ENCODE measurements around the gene GPC6. TPM values are rescaled to one million over a fixed set of nuclear protein-coding genes. Genes with fewer than 3 reads are reported as not detected.

Gene GPC6
- total and polyA plus RNA-seq, 2 donors (not counting 1 experiment from before 2014, with no cell fraction given): not detected

GRCh38 chr13:94006296-94006695 is 779.7 kb downstream of the GPC6 start:
- ChIA-PET CTCF (no interaction called here), POLR2A (no interaction called here)
- TF ChIP-seq, protein P1, sequence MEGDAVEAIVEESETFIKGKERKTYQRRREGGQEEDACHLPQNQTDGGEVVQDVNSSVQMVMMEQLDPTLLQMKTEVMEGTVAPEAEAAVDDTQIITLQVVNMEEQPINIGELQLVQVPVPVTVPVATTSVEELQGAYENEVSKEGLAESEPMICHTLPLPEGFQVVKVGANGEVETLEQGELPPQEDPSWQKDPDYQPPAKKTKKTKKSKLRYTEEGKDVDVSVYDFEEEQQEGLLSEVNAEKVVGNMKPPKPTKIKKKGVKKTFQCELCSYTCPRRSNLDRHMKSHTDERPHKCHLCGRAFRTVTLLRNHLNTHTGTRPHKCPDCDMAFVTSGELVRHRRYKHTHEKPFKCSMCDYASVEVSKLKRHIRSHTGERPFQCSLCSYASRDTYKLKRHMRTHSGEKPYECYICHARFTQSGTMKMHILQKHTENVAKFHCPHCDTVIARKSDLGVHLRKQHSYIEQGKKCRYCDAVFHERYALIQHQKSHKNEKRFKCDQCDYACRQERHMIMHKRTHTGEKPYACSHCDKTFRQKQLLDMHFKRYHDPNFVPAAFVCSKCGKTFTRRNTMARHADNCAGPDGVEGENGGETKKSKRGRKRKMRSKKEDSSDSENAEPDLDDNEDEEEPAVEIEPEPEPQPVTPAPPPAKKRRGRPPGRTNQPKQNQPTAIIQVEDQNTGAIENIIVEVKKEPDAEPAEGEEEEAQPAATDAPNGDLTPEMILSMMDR (IDR thresholded peaks at IDR 0.05): no peak
- no peak for TF ChIP-seq EZH2 (IDR thresholded peaks at IDR 0.05; ENCODE audit: borderline replicate concordance, insufficient read depth, low read depth, low read length, poor library complexity, severe bottlenecking)
- ATAC-seq (ENCODE audit: low read depth) (no peak), DNase-seq (no peak)
- H3K27ac Mint-ChIP-seq: no peak overlapping the region
- Histone ChIP-seq H3K9ac (ENCODE audit: low read length) (no peak overlapping the region), H3K9me3 (ENCODE audit: control extremely low read depth in 1 of 3, control insufficient read depth in 2 of 3, insufficient read depth in 1 of 3, low read length in 2 of 3) (no peaks in the 10 kb centered on the region), H3K27ac (ENCODE audit: low read length in 2 of 2) (no peak overlapping the region), H3K4me3 (ENCODE audit: control extremely low read depth in 1 of 5, extremely low read depth in 1 of 5, insufficient read depth in 1 of 5, low read depth in 2 of 5, low read length in 4 of 5) (no peak overlapping the region), H3K4me2 (replicated peaks; ENCODE audit: low read depth, low read length, poor library complexity, severe bottlenecking) (no peak overlapping the region), H3K36me3 (replicated peaks in 1 of 2; ENCODE audit: control extremely low read depth in 1 of 2, control insufficient read depth in 1 of 2, extremely low read depth in 1 of 2, insufficient read depth in 2 of 2, low read length in 1 of 2) (no peaks in the 10 kb centered on the region), H3K27me3 (replicated peaks in 1 of 4; ENCODE audit: control extremely low read depth in 1 of 4, control insufficient read depth in 3 of 4, insufficient read depth in 4 of 4, low read length in 3 of 4) (no peaks in the 10 kb centered on the region), H3K79me2 (ENCODE audit: control insufficient read depth, insufficient read depth, low read length) (no peaks in the 10 kb centered on the region), H4K20me1 (ENCODE audit: control insufficient read depth, insufficient read depth, low read length, poor library complexity, severe bottlenecking) (no peaks in the 10 kb centered on the region), H2AFZ (ENCODE audit: insufficient read depth, low read depth, low read length, poor library complexity, severe bottlenecking) (no peak overlapping the region), H3K4me1 (ENCODE audit: control insufficient read depth in 2 of 2, insufficient read depth in 2 of 2, low read length in 2 of 2) (no peaks in the 10 kb centered on the region)
- no peaks in the 10 kb centered on the region for H3K4me1 Mint-ChIP-seq
- no peaks in the 10 kb centered on the region for H3K27me3 Mint-ChIP-seq
- H3K9me3 Mint-ChIP-seq (ENCODE audit: insufficient read depth): no peaks in the 10 kb centered on the region
- no peak overlapping the region for H3K4me3 Mint-ChIP-seq
- 92% methylated on average over 4 of the region's 6 CpGs for WGBS (ENCODE audit: insufficient coverage)
- intact Hi-C loops (cut with micrococcal nuclease): no loop called here

DNA sequence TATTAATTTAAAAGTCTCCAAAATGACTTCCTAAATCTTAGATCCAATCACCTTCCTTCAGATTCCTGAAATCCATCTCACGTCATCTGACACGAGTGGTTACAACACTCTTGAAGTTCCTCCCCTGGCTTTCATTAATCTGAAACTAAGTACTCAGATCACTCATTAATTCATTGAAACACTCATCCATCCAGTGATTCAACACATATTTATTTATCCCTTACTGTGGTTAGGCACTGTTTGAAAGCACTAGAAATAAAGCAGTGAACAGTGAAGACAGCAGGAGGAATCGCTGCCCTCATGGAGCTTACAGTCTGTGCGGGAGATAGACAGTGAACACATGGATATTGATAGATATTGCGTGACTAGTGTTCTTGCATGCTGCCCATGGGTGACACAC is 780.5 kb downstream of the GPC6 start:
- 95% methylated on average over 5 of the region's 5 CpGs for WGBS (ENCODE audit: insufficient coverage)
- no peaks in the 10 kb centered on the region for H3K4me1 Mint-ChIP-seq
- DNase-seq (no peak), ATAC-seq (ENCODE audit: low read depth) (no peak)
- H3K27me3 Mint-ChIP-seq: no peaks in the 10 kb centered on the region
- H3K9me3 Mint-ChIP-seq (ENCODE audit: insufficient read depth): no peaks in the 10 kb centered on the region
- no peak overlapping the region for H3K4me3 Mint-ChIP-seq
- ChIA-PET POLR2A (no interaction called here), CTCF (no interaction called here)
- Histone ChIP-seq H3K4me3 (ENCODE audit: control extremely low read depth in 1 of 5, extremely low read depth in 1 of 5, insufficient read depth in 1 of 5, low read depth in 2 of 5, low read length in 4 of 5) (no peak overlapping the region), H3K4me2 (replicated peaks; ENCODE audit: low read depth, low read length, poor library complexity, severe bottlenecking) (no peak overlapping the region), H3K4me1 (ENCODE audit: control insufficient read depth in 2 of 2, insufficient read depth in 2 of 2, low read length in 2 of 2) (no peaks in the 10 kb centered on the region), H3K36me3 (replicated peaks in 1 of 2; ENCODE audit: control extremely low read depth in 1 of 2, control insufficient read depth in 1 of 2, extremely low read depth in 1 of 2, insufficient read depth in 2 of 2, low read length in 1 of 2) (no peaks in the 10 kb centered on the region), H4K20me1 (ENCODE audit: control insufficient read depth, insufficient read depth, low read length, poor library complexity, severe bottlenecking) (no peaks in the 10 kb centered on the region), H3K9me3 (ENCODE audit: control extremely low read depth in 1 of 3, control insufficient read depth in 2 of 3, insufficient read depth in 1 of 3, low read length in 2 of 3) (no peaks in the 10 kb centered on the region), H3K9ac (ENCODE audit: low read length) (no peak overlapping the region), H3K27ac (ENCODE audit: low read length in 2 of 2) (no peak overlapping the region), H3K79me2 (ENCODE audit: control insufficient read depth, insufficient read depth, low read length) (no peaks in the 10 kb centered on the region), H2AFZ (ENCODE audit: insufficient read depth, low read depth, low read length, poor library complexity, severe bottlenecking) (no peak overlapping the region), H3K27me3 (replicated peaks in 1 of 4; ENCODE audit: control extremely low read depth in 1 of 4, control insufficient read depth in 3 of 4, insufficient read depth in 4 of 4, low read length in 3 of 4) (no peaks in the 10 kb centered on the region)
- H3K27ac Mint-ChIP-seq: no peak overlapping the region
- no peak for TF ChIP-seq EZH2 (IDR thresholded peaks at IDR 0.05; ENCODE audit: borderline replicate concordance, insufficient read depth, low read depth, low read length, poor library complexity, severe bottlenecking)
- TF ChIP-seq, protein P1 (IDR thresholded peaks at IDR 0.05): no peak
- intact Hi-C loops (cut with micrococcal nuclease): no loop called here

All from B cell (primary cell).